Activated B cell treated with CpG ODN at 0.5 μM for 24 hours (primary cell): Measurements from ENCODE around the gene PLET1. TPM values are rescaled to one million over a fixed set of nuclear protein-coding genes. Genes with fewer than 3 reads are reported as not detected.
"Not testable (repeated sequence)": the region's sequence is repeated elsewhere in the genome, so short reads cannot be mapped to it uniquely, and the experiment has no call there.

Experiments used
- ATAC-seq: fragments of 200-7000 bp; cut with Tn5 transposase; one replicate; pipeline ENCODE4 v1.10.0; 2021; ENCODE audit warnings: low read depth, mild to moderate bottlenecking, moderate library complexity
- CTCF ChIA-PET: fragments of 350-600 bp; sonication (Branson Sonifier 250); formaldehyde crosslinking; loops from one replicate; lab custom pipeline; 2021; ENCODE audit warnings: antibody characterized with exemption; lab: Charles Lee
- POLR2A ChIA-PET: fragments of 350-600 bp; sonication (Branson Sonifier 250); formaldehyde crosslinking; loops from one replicate; lab custom pipeline; 2021; ENCODE audit warnings: antibody characterized with exemption; lab: Charles Lee
- DNase-seq: peaks from one replicate; pipeline ENCODE4 v3.0.0; 2022
- H3K27ac Mint-ChIP-seq: one replicate; pipeline ENCODE4 v1.8.0; 2020; ENCODE audit warnings: mixed read lengths
- H3K27me3 Mint-ChIP-seq: one replicate; pipeline ENCODE4 v1.8.0; 2021; ENCODE audit warnings: mixed read lengths
- H3K36me3 Mint-ChIP-seq: one replicate; pipeline ENCODE4 v1.8.0; 2021; ENCODE audit warnings: low read depth, mixed read lengths
- H3K4me1 Mint-ChIP-seq: one replicate; pipeline ENCODE4 v1.8.0; 2021; ENCODE audit warnings: mixed read lengths
- H3K4me3 Mint-ChIP-seq: one replicate; pipeline ENCODE4 v1.8.0; 2020; ENCODE audit warnings: mild to moderate bottlenecking, mixed read lengths
- H3K9me3 Mint-ChIP-seq: one replicate; pipeline ENCODE4 v1.8.0; 2020; ENCODE audit warnings: mixed read lengths
- CTCF ChIP-seq: fragments of 200-600 bp; IDR thresholded peaks from one replicate; pipeline ENCODE4 v1.8.0; 2022; ENCODE audit warnings: antibody characterized with exemption, mild to moderate bottlenecking
- intact Hi-C: fragments of 100-400 bp; cut with micrococcal nuclease; formaldehyde crosslinking; loops from one replicate; pipeline ENCODE4 v1.15.1; 2024
- total RNA-seq: library from RNA; stranded (reverse); gene quantifications from 2 replicates; pipeline ENCODE4 v1.2.3, GENCODE V29; 2022

The PLET1 gene
- total RNA-seq, 1 donor from 2014 or later: not detected

- DNase-seq: no peak
- Mint-ChIP-seq H3K27me3 (no peaks in the 10 kb centered on the region), H3K36me3 (no peaks in the 10 kb centered on the region), H3K9me3 (no peaks in the 10 kb centered on the region), H3K27ac (no peak overlapping the region), H3K4me1 (peaks cover 7% of the 10 kb centered on the region), H3K4me3 (no peak overlapping the region)
- no peak for ATAC-seq
- intact Hi-C loops: loop anchor here (10.0 kb wide), 2 partner anchors 373 to 903 kb away; no protein-coding TSS in a partner anchor
- POLR2A ChIA-PET: no interaction called here
- no peak for TF ChIP-seq CTCF
- CTCF ChIA-PET: interaction anchor here (0.8 to 1.1 kb wide), 3 partner anchors 8 to 69 kb away, joined by 3 to 4 read pairs (median 3); no protein-coding TSS in a partner anchor
These were observed 49.1 kb downstream of the PLET1 start for GRCh38 chr11:112211536-112211935.

- intact Hi-C loops: loop anchor here (10.0 kb wide), 2 partner anchors 374 to 904 kb away; no protein-coding TSS in a partner anchor
- no peak for ATAC-seq
- TF ChIP-seq CTCF: no peak
- H3K4me1 Mint-ChIP-seq: peaks cover 7% of the 10 kb centered on the region
- no peaks in the 10 kb centered on the region for H3K27me3 Mint-ChIP-seq
- CTCF ChIA-PET: no interaction called here
- DNase-seq: no peak
- H3K27ac Mint-ChIP-seq: no peak overlapping the region
- no peak overlapping the region for H3K4me3 Mint-ChIP-seq
- no peaks in the 10 kb centered on the region for H3K9me3 Mint-ChIP-seq
- no peaks in the 10 kb centered on the region for H3K36me3 Mint-ChIP-seq
- POLR2A ChIA-PET: no interaction called here
These were observed 49.8 kb downstream of the PLET1 start for GRCh38 chr11:112210890-112211289.

GRCh38 chr11:112206071-112206470 is 54.6 kb downstream of the PLET1 start:
- CTCF ChIA-PET: no interaction called here
- Mint-ChIP-seq H3K27ac (no peak overlapping the region), H3K4me3 (no peak overlapping the region), H3K9me3 (no peaks in the 10 kb centered on the region), H3K36me3 (no peaks in the 10 kb centered on the region), H3K4me1 (no peaks in the 10 kb centered on the region), H3K27me3 (no peaks in the 10 kb centered on the region)
- DNase-seq (no peak), ATAC-seq (no peak)
- no peak for TF ChIP-seq CTCF
- intact Hi-C loops: no loop called here
- POLR2A ChIA-PET: no interaction called here

- ATAC-seq (no peak), DNase-seq (no peak)
- intact Hi-C loops: no loop called here
- Mint-ChIP-seq H3K4me3 (no peak overlapping the region), H3K27me3 (peaks cover 2% of the 10 kb centered on the region), H3K36me3 (no peaks in the 10 kb centered on the region), H3K9me3 (no peaks in the 10 kb centered on the region), H3K27ac (no peak overlapping the region), H3K4me1 (peaks cover 6% of the 10 kb centered on the region)
- TF ChIP-seq CTCF: no peak
- ChIA-PET CTCF (interaction anchor here (1.3 kb wide), 1 partner anchor 19 kb away, joined by 3 read pairs; no protein-coding TSS in a partner anchor), POLR2A (no interaction called here)
These were observed 60.4 kb downstream of the PLET1 start for GRCh38 chr11:112200252-112200651.

GRCh38 chr11:112199101-112199500 is 61.6 kb downstream of the PLET1 start:
- H3K4me3 Mint-ChIP-seq, H3K36me3 Mint-ChIP-seq, CTCF ChIA-PET, ATAC-seq, intact Hi-C loops, H3K4me1 Mint-ChIP-seq, H3K27ac Mint-ChIP-seq, H3K9me3 Mint-ChIP-seq, DNase-seq, H3K27me3 Mint-ChIP-seq, POLR2A ChIA-PET: not testable (repeated sequence)

Other genes with a start within 250 kb of the PLET1 start
- 27.5 and 31.5 TPM in 2 replicates for gene DLAT, start 235.5 kb downstream of the PLET1 start, total RNA-seq
- gene PIH1D2, start 186.8 kb downstream of the PLET1 start, total RNA-seq: 0.22 and 0.44 TPM in 2 replicates
- gene NKAPD1, start 186.6 kb downstream of the PLET1 start, total RNA-seq: 24.0 and 26.3 TPM in 2 replicates
- gene TIMM8B, start 174.1 kb downstream of the PLET1 start, total RNA-seq: 37.0 and 39.6 TPM in 2 replicates
- gene SDHD, start 174.0 kb downstream of the PLET1 start, total RNA-seq: 79.9 and 82.1 TPM in 2 replicates
- gene IL18, start 96.8 kb downstream of the PLET1 start, total RNA-seq: 0.34 and 1.00 TPM in 2 replicates
- not detected in 2 replicates for gene TEX12, start 93.5 kb downstream of the PLET1 start, total RNA-seq
- gene BCO2, start 85.3 kb downstream of the PLET1 start, total RNA-seq: 1.4 and 3.2 TPM in 2 replicates
- 22.7 and 30.4 TPM in 2 replicates for gene PTS, start 34.4 kb downstream of the PLET1 start, total RNA-seq